ENCODE data around the gene GTF2F1.

GTF2F1 gene

DNA sequence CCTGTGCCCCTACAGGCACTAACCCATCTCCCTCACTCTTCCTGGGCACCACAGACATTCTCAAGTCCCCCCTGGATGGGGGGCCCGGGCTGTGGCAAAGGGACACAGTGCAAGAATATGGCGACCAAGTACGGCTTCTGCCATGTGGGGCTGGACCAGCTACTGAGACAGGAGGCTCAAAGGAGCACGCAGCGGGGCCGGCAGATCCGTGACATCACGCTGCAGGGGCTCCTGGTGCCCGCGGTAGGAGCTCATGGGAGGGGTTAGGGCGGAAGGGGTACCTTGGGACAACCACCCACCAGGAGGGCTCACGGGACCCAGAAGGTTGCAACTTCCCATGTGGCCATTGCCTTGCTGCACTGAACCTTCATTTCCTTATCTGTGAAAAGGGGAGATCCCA, 3.3 kb upstream of the GTF2F1 start:
- Histone ChIP-seq H3F3A (ENCODE audit: insufficient read depth, low read length) (no peaks in the 10 kb centered on the region; the same call in 1 of the 2 replicates), H4K20me1 (ENCODE audit: insufficient read depth, low read length) (no peaks in the 10 kb centered on the region)

DNA sequence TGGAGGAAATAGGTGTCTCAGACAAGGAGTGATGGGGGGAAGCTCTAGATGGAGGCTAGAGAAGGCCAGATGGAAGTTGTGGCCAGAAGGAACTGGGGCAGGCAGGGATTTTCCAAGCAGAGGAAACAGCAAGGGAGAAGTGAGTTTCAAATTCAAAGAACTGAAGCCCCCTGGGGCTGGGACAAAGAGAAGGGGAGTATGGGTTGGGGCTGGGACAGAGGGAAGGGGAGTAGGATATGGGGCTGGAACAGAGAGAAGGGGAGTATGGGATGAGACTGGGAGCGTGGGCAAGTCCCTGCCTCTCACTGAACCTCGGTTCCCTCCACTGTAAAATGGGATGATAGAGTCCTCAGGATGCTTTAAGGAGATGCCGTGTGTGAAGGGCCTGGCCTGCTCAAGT, 1.9 kb upstream of the GTF2F1 start:
- Histone ChIP-seq H2AFZ (ENCODE audit: low read length) (no peak overlapping the region), H3F3A (ENCODE audit: insufficient read depth, low read length) (no peaks in the 10 kb centered on the region; the same call in 1 of the 2 replicates), H4K20me1 (ENCODE audit: insufficient read depth, low read length) (no peaks in the 10 kb centered on the region), H3K4me3 (ENCODE audit: low read depth, low read length, poor library complexity, severe bottlenecking) (no peak overlapping the region), H3K9ac (ENCODE audit: low read length) (no peak overlapping the region), H3K27me3 (ENCODE audit: insufficient read depth, low read length) (no peaks in the 10 kb centered on the region; the same call in 1 of the 2 replicates), H3K27ac (ENCODE audit: low read depth, low read length, poor library complexity, severe bottlenecking) (no peak overlapping the region), H3K9me2 (ENCODE audit: low read depth, low read length) (no peaks in the 10 kb centered on the region), H3K79me2 (ENCODE audit: insufficient read depth, low read length) (peaks cover 5% of the 10 kb centered on the region; the same call in 1 of the 2 replicates), H3K4me2 (ENCODE audit: low read length) (no peak overlapping the region), H3K4me1 (ENCODE audit: insufficient read depth, low read length, severe bottlenecking) (peaks cover 16% of the 10 kb centered on the region), H3K9me3 (ENCODE audit: low read length) (no peaks in the 10 kb centered on the region), H3K36me3 (ENCODE audit: insufficient read depth, low read length) (peaks cover 11% of the 10 kb centered on the region; the same call in 1 of the 2 replicates)
- TF ChIP-seq, protein P1, sequence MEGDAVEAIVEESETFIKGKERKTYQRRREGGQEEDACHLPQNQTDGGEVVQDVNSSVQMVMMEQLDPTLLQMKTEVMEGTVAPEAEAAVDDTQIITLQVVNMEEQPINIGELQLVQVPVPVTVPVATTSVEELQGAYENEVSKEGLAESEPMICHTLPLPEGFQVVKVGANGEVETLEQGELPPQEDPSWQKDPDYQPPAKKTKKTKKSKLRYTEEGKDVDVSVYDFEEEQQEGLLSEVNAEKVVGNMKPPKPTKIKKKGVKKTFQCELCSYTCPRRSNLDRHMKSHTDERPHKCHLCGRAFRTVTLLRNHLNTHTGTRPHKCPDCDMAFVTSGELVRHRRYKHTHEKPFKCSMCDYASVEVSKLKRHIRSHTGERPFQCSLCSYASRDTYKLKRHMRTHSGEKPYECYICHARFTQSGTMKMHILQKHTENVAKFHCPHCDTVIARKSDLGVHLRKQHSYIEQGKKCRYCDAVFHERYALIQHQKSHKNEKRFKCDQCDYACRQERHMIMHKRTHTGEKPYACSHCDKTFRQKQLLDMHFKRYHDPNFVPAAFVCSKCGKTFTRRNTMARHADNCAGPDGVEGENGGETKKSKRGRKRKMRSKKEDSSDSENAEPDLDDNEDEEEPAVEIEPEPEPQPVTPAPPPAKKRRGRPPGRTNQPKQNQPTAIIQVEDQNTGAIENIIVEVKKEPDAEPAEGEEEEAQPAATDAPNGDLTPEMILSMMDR (IDR thresholded peaks at IDR 0.05; ENCODE audit: low read length), result no peak
- TF ChIP-seq EZH2 (IDR thresholded peaks at IDR 0.05; ENCODE audit: borderline replicate concordance, low read length), result no peak

More for the DNA sequence above, 3.3 kb upstream of the GTF2F1 start:
- no peak overlapping the region for H3K4me3 ChIP-seq (ENCODE audit: low read depth, low read length, poor library complexity, severe bottlenecking)
- H3K9me3 ChIP-seq (ENCODE audit: low read length), result no peaks in the 10 kb centered on the region
- H2AFZ ChIP-seq (ENCODE audit: low read length), result no peak overlapping the region
- no peak overlapping the region for H3K4me2 ChIP-seq (ENCODE audit: low read length)
- H3K9ac ChIP-seq (ENCODE audit: low read length), result no peak overlapping the region
- TF ChIP-seq, protein P1 (IDR thresholded peaks at IDR 0.05; ENCODE audit: low read length), result no peak
- TF ChIP-seq EZH2 (IDR thresholded peaks at IDR 0.05; ENCODE audit: borderline replicate concordance, low read length), result no peak
- H3K36me3 ChIP-seq (ENCODE audit: insufficient read depth, low read length), result peaks cover 4% of the 10 kb centered on the region
- H3K4me1 ChIP-seq (ENCODE audit: insufficient read depth, low read length, severe bottlenecking), result peaks cover 16% of the 10 kb centered on the region
- no peak overlapping the region for H3K27ac ChIP-seq (ENCODE audit: low read depth, low read length, poor library complexity, severe bottlenecking)
- H3K9me2 ChIP-seq (ENCODE audit: low read depth, low read length), result no peaks in the 10 kb centered on the region
- H3K79me2 ChIP-seq (ENCODE audit: insufficient read depth, low read length), result peaks cover 5% of the 10 kb centered on the region; the same call in 1 of the 2 replicates
- H3K27me3 ChIP-seq (ENCODE audit: insufficient read depth, low read length), result no peaks in the 10 kb centered on the region; the same call in 1 of the 2 replicates

DNA sequence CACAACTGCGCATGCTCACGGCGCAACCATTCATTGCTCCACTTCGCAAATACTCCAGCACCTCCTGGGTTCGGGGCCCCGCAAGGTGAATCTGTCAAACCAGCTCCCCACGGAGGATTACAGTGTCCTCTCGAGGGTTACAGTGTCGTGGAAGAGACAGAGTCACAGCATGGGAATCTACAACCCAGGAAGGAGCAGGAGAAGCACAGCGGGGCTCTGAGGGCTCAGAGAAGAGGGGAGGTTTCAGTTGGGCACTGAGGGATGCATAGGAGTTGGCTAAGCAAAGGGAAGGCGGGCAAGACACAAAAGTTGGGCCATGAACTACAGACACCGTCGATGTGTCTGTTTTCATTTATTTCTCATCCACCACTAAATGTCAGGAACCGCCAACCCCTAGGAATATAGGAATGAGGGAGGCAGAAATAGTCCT, 1.0 kb upstream of the GTF2F1 start:
- peak overlapping the region; percentile 98 for H3K4me2 ChIP-seq (ENCODE audit: low read length)
- H3K9me3 ChIP-seq (ENCODE audit: low read length), result no peaks in the 10 kb centered on the region
- peaks cover 18% of the 10 kb centered on the region for H3K36me3 ChIP-seq (ENCODE audit: insufficient read depth, low read length)
- TF ChIP-seq, protein P1 (IDR thresholded peaks at IDR 0.05; ENCODE audit: low read length), result no peak
- no peak for TF ChIP-seq EZH2 (IDR thresholded peaks at IDR 0.05; ENCODE audit: borderline replicate concordance, low read length)
- H3K27me3 ChIP-seq (ENCODE audit: insufficient read depth, low read length), result no peaks in the 10 kb centered on the region
- H4K20me1 ChIP-seq (ENCODE audit: insufficient read depth, low read length), result no peaks in the 10 kb centered on the region
- no peak overlapping the region for H2AFZ ChIP-seq (ENCODE audit: low read length)
- H3K27ac ChIP-seq (ENCODE audit: low read depth, low read length, poor library complexity, severe bottlenecking), result no peak overlapping the region
- peaks cover 5% of the 10 kb centered on the region; the same call in 1 of the 2 replicates for H3K79me2 ChIP-seq (ENCODE audit: insufficient read depth, low read length)
- H3K4me3 ChIP-seq (ENCODE audit: low read depth, low read length, poor library complexity, severe bottlenecking), result peak overlapping the region; percentile 95
- H3F3A ChIP-seq (ENCODE audit: insufficient read depth, low read length), result no peaks in the 10 kb centered on the region; the same call in 1 of the 2 replicates
- H3K9me2 ChIP-seq (ENCODE audit: low read depth, low read length), result no peaks in the 10 kb centered on the region
- H3K9ac ChIP-seq (ENCODE audit: low read length), result peak overlapping the region; percentile 93; the same call in 1 of the 2 replicates
- peaks cover 16% of the 10 kb centered on the region for H3K4me1 ChIP-seq (ENCODE audit: insufficient read depth, low read length, severe bottlenecking)

All from OCI-LY1 (cell line).